Measurements from ENCODE around the gene CPNE9.

DNA sequence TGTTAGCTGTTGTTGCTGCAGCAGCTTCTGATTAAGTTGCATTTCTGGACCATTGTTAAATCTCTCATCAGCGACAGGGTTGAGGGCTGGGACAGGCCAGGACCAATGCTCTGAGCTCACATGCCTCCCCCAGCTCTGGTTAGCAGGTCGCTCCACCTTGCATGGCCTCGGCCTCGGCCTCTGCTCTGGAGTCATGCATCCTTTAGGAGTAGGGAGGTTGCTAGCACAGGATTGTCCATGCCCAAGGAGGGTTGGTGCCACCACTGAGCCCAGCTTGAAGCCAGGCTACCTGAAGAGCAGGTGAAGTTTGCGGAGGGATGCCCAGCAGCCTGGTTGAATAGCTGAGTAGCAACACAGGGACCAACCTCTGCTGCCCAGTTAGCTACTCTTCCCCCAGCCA lies 11.2 kb upstream of the CPNE9 start:
- TF ChIP-seq, protein P1, sequence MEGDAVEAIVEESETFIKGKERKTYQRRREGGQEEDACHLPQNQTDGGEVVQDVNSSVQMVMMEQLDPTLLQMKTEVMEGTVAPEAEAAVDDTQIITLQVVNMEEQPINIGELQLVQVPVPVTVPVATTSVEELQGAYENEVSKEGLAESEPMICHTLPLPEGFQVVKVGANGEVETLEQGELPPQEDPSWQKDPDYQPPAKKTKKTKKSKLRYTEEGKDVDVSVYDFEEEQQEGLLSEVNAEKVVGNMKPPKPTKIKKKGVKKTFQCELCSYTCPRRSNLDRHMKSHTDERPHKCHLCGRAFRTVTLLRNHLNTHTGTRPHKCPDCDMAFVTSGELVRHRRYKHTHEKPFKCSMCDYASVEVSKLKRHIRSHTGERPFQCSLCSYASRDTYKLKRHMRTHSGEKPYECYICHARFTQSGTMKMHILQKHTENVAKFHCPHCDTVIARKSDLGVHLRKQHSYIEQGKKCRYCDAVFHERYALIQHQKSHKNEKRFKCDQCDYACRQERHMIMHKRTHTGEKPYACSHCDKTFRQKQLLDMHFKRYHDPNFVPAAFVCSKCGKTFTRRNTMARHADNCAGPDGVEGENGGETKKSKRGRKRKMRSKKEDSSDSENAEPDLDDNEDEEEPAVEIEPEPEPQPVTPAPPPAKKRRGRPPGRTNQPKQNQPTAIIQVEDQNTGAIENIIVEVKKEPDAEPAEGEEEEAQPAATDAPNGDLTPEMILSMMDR (IDR thresholded peaks at IDR 0.05; ENCODE audit: low read depth, low read length), result no peak
- TF ChIP-seq EZH2phosphoT487 (IDR thresholded peaks at IDR 0.05; ENCODE audit: low read depth), result no peak

Data from OCI-LY3 (cell line).